CD4-positive, alpha-beta T cell treated with Interleukin-17A for 4 hours (primary cell): ENCODE results near the gene ZGLP1.
A peak's percentile ranks its signal among the peaks of the same experiment; 100 is the strongest.
"Not testable (repeated sequence)": the region's sequence is repeated elsewhere in the genome, so short reads cannot be mapped to it uniquely, and the experiment has no call there.

ENCODE experiments used
- DNase-seq: peaks from one replicate; pipeline ENCODE4 v3.0.0-alpha.2; 2020; ENCODE audit warnings: mixed read lengths

ZGLP1 gene

GRCh38 chr19:10292789-10293636, 16.6 kb downstream of the ZGLP1 start:
- no peak for DNase-seq

- peak; percentile 66 for DNase-seq
Measured at GRCh38 chr19:10292206-10292788, 17.3 kb downstream of the ZGLP1 start.

- no peak for DNase-seq
Measured at GRCh38 chr19:10291554-10292205, 17.9 kb downstream of the ZGLP1 start.

GRCh38 chr19:10290876-10291553, 18.6 kb downstream of the ZGLP1 start:
- DNase-seq, result peak; percentile 68

GRCh38 chr19:10290357-10290875, 19.2 kb downstream of the ZGLP1 start:
- no peak for DNase-seq

GRCh38 chr19:10289836-10290356, 19.7 kb downstream of the ZGLP1 start, which contains the start of gene ICAM5:
Gene ICAM5, plus strand, starts transcription at chr19:10289952. Its CDS starts 92 bp downstream, at chr19:10290044.
- peak; percentile 42 for DNase-seq

- peak; percentile 60 for DNase-seq
Measured at GRCh38 chr19:10289167-10289835, 20.3 kb downstream of the ZGLP1 start.

GRCh38 chr19:10288662-10289166, 20.9 kb downstream of the ZGLP1 start:
- DNase-seq, result peak; percentile 56

GRCh38 chr19:10286803-10287737, 22.5 kb downstream of the ZGLP1 start, which contains the start of gene ICAM4:
Gene ICAM4, plus strand, starts transcription at chr19:10286955. Its CDS starts 58 bp downstream, at chr19:10287013.
- peak; percentile 53 for DNase-seq

- DNase-seq, result no peak
Measured at GRCh38 chr19:10285393-10285792, 24.2 kb downstream of the ZGLP1 start.

- no peak for DNase-seq
Measured at GRCh38 chr19:10284960-10285278, 24.7 kb downstream of the ZGLP1 start.

GRCh38 chr19:10284065-10284959, 25.3 kb downstream of the ZGLP1 start:
- DNase-seq, result no peak

GRCh38 chr19:10283301-10284064, 26.1 kb downstream of the ZGLP1 start:
- no peak for DNase-seq

- not testable (repeated sequence) for DNase-seq
Measured at GRCh38 chr19:10282043-10282442, 27.6 kb downstream of the ZGLP1 start.

GRCh38 chr19:10279737-10280442, 29.7 kb downstream of the ZGLP1 start:
- no peak for DNase-seq

- DNase-seq, result no peak
Measured at GRCh38 chr19:10278935-10279334, 30.7 kb downstream of the ZGLP1 start.

GRCh38 chr19:10277795-10278589, 31.6 kb downstream of the ZGLP1 start:
- no peak for DNase-seq
